Ishikawa (cell line): ENCODE data around the gene BIN2.

Source experiments
- CEBPB ChIP-seq: IDR thresholded peaks from 2 replicates; pipeline ENCODE4 v1.6.1; 2012
- EP300 ChIP-seq: IDR thresholded peaks from 2 replicates; pipeline ENCODE4 v1.6.1; 2012; ENCODE audit warnings: borderline replicate concordance
- MAX ChIP-seq: IDR thresholded peaks from 2 replicates; pipeline ENCODE4 v1.6.1; 2012
- NFIC ChIP-seq: IDR thresholded peaks from 2 replicates; pipeline ENCODE4 v1.6.1; 2012
- RAD21 ChIP-seq: IDR thresholded peaks from 2 replicates; pipeline ENCODE4 v1.6.1; 2012; ENCODE audit warnings: low read depth
- TAF1 ChIP-seq: IDR thresholded peaks from 2 replicates; pipeline ENCODE4 v1.6.1; 2012; ENCODE audit warnings: low read depth, mild to moderate bottlenecking
- TCF12 ChIP-seq: IDR thresholded peaks from 2 replicates; pipeline ENCODE4 v1.6.1; 2012; ENCODE audit warnings: low read depth
- TEAD4 ChIP-seq: IDR thresholded peaks from 2 replicates; pipeline ENCODE4 v1.6.1; 2012

- TF ChIP-seq TCF12 (no peak), CEBPB (no peak), NFIC (no peak), MAX (no peak), EP300 (no peak), TEAD4 (no peak), RAD21 (no peak), TAF1 (no peak)
These were observed 59.7 kb downstream of the BIN2 start for GRCh38 chr12:51264297-51264696.
